HFFc6 (cell line): Measurements from ENCODE around the gene EXOC2. TPM values are rescaled to one million over a fixed set of nuclear protein-coding genes. Genes with fewer than 3 reads are reported as not detected.

ENCODE experiments used
- DNase-seq: peaks from one replicate; pipeline ENCODE4 v3.0.0-alpha.2; 2018
- H3K27ac Mint-ChIP-seq: 2 replicates; pipeline ENCODE4 v1.8.0; 2020; ENCODE audit warnings: mild to moderate bottlenecking, mixed read lengths
- H3K27me3 Mint-ChIP-seq: 2 replicates; pipeline ENCODE4 v1.8.0; 2021; ENCODE audit warnings: mild to moderate bottlenecking, moderate library complexity, mixed read lengths; ENCODE audit not compliant: insufficient read depth
- H3K36me3 Mint-ChIP-seq: 2 replicates; pipeline ENCODE4 v1.8.0; 2021; ENCODE audit warnings: low read depth, mixed read lengths
- H3K4me1 Mint-ChIP-seq: 2 replicates; pipeline ENCODE4 v1.8.0; 2020; ENCODE audit warnings: low read depth, mixed read lengths
- H3K4me3 Mint-ChIP-seq: 2 replicates; pipeline ENCODE4 v1.8.0; 2020; ENCODE audit warnings: mild to moderate bottlenecking, moderate library complexity, mixed read lengths
- H3K9me3 Mint-ChIP-seq: 2 replicates; pipeline ENCODE4 v1.8.0; 2020; ENCODE audit warnings: mild to moderate bottlenecking, mixed read lengths
- CTCF ChIP-seq: fragments of 200-600 bp; sonication (generic); IDR thresholded peaks from 2 replicates; pipeline ENCODE4 v1.5.0; 2021; ENCODE audit warnings: antibody characterized with exemption, mild to moderate bottlenecking
- total RNA-seq, 6 experiments: library from RNA; stranded (reverse); fragmentation: NEBNext Ultra II Directional; extraction: Animal tissue kit (Norgen Biotek cat#: 25700); gene quantifications; 2 replicates in 1 of 6; 3 replicates in 5 of 6; pipeline ENCODE4 v1.2.3, GENCODE V29; 2021

The EXOC2 gene
- total RNA-seq, 6 experiments from 2014 or later, result 19.3 to 22.4 (median 20.3) TPM

- no peaks in the 10 kb centered on the region for H3K27me3 Mint-ChIP-seq
- peak; percentile 10 for DNase-seq
- H3K4me3 Mint-ChIP-seq, result no peak overlapping the region
- H3K4me1 Mint-ChIP-seq, result peaks cover 57% of the 10 kb centered on the region
- H3K9me3 Mint-ChIP-seq, result no peaks in the 10 kb centered on the region
- H3K36me3 Mint-ChIP-seq, result peaks cover 4% of the 10 kb centered on the region; the same call in 1 of the 2 replicates
- TF ChIP-seq CTCF, result no peak
- H3K27ac Mint-ChIP-seq, result peak overlapping the region; percentile 57
Observed at GRCh38 chr6:684831-685636, 7.9 kb downstream of the EXOC2 start.

- DNase-seq, result peak; percentile 30
- Mint-ChIP-seq H3K27me3 (no peaks in the 10 kb centered on the region), H3K36me3 (peaks cover 4% of the 10 kb centered on the region; the same call in 1 of the 2 replicates), H3K4me1 (peaks cover 58% of the 10 kb centered on the region), H3K4me3 (peak overlapping the region; percentile 86), H3K9me3 (no peaks in the 10 kb centered on the region), H3K27ac (peak overlapping the region; percentile 84)
- TF ChIP-seq CTCF, result no peak
Observed at GRCh38 chr6:683742-684440, 9.0 kb downstream of the EXOC2 start.

GRCh38 chr6:680666-681340 lies 12.1 kb downstream of the EXOC2 start:
- Mint-ChIP-seq H3K27ac (peak overlapping the region; percentile 69), H3K4me1 (peaks cover 58% of the 10 kb centered on the region), H3K27me3 (no peaks in the 10 kb centered on the region), H3K9me3 (no peaks in the 10 kb centered on the region), H3K4me3 (no peak overlapping the region), H3K36me3 (peaks cover 4% of the 10 kb centered on the region; the same call in 1 of the 2 replicates)
- no peak for DNase-seq
- no peak for TF ChIP-seq CTCF

GRCh38 chr6:680251-680650 lies 12.7 kb downstream of the EXOC2 start:
- peak overlapping the region; percentile 69; the same call in 1 of the 2 replicates for H3K27ac Mint-ChIP-seq
- H3K4me3 Mint-ChIP-seq, result no peak overlapping the region
- peaks cover 1% of the 10 kb centered on the region; the same call in 1 of the 2 replicates for H3K36me3 Mint-ChIP-seq
- H3K9me3 Mint-ChIP-seq, result no peaks in the 10 kb centered on the region
- H3K27me3 Mint-ChIP-seq, result no peaks in the 10 kb centered on the region
- no peak for TF ChIP-seq CTCF
- no peak for DNase-seq
- peaks cover 54% of the 10 kb centered on the region for H3K4me1 Mint-ChIP-seq

- DNase-seq, result no peak
- H3K4me1 Mint-ChIP-seq, result peaks cover 44% of the 10 kb centered on the region
- H3K4me3 Mint-ChIP-seq, result no peak overlapping the region
- H3K27me3 Mint-ChIP-seq, result no peaks in the 10 kb centered on the region; the same call in 1 of the 2 replicates
- TF ChIP-seq CTCF, result no peak
- no peaks in the 10 kb centered on the region for H3K9me3 Mint-ChIP-seq
- no peak overlapping the region for H3K27ac Mint-ChIP-seq
- H3K36me3 Mint-ChIP-seq, result no peaks in the 10 kb centered on the region
Observed at GRCh38 chr6:679282-679681, 13.7 kb downstream of the EXOC2 start.
